Measurements from ENCODE around the gene CSF2.

DNA sequence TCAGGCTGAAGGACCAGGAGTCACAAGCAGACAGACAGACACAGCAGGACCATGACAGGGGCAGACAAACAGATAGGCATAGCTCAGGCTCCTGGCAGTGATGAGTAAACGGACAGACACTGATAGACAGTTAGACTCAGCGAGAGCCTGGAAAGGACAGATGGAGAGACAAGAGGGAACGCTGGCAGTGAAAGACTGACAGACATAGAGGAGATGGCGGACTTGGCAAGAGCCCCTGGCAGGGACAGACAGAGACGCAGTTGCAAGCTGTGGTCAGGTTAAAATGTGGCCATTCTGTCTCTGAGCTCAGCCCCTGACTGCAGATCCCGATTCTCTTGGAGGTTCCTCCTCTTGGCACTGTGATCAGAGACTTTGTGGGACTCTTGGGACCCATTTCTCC, 13.6 kb downstream of the CSF2 start:
- TF ChIP-seq, protein P1, sequence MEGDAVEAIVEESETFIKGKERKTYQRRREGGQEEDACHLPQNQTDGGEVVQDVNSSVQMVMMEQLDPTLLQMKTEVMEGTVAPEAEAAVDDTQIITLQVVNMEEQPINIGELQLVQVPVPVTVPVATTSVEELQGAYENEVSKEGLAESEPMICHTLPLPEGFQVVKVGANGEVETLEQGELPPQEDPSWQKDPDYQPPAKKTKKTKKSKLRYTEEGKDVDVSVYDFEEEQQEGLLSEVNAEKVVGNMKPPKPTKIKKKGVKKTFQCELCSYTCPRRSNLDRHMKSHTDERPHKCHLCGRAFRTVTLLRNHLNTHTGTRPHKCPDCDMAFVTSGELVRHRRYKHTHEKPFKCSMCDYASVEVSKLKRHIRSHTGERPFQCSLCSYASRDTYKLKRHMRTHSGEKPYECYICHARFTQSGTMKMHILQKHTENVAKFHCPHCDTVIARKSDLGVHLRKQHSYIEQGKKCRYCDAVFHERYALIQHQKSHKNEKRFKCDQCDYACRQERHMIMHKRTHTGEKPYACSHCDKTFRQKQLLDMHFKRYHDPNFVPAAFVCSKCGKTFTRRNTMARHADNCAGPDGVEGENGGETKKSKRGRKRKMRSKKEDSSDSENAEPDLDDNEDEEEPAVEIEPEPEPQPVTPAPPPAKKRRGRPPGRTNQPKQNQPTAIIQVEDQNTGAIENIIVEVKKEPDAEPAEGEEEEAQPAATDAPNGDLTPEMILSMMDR (IDR thresholded peaks at IDR 0.05) = no peak
- no peak for TF ChIP-seq POLR2A (IDR thresholded peaks at IDR 0.05)
